ENCODE results near the gene CCL21.
A peak's percentile ranks its signal among the peaks of the same experiment; 100 is the strongest.

CCL21 gene

GRCh38 chr9:34715639-34716215 is 5.8 kb upstream of the CCL21 start:
- TF ChIP-seq, protein P1, sequence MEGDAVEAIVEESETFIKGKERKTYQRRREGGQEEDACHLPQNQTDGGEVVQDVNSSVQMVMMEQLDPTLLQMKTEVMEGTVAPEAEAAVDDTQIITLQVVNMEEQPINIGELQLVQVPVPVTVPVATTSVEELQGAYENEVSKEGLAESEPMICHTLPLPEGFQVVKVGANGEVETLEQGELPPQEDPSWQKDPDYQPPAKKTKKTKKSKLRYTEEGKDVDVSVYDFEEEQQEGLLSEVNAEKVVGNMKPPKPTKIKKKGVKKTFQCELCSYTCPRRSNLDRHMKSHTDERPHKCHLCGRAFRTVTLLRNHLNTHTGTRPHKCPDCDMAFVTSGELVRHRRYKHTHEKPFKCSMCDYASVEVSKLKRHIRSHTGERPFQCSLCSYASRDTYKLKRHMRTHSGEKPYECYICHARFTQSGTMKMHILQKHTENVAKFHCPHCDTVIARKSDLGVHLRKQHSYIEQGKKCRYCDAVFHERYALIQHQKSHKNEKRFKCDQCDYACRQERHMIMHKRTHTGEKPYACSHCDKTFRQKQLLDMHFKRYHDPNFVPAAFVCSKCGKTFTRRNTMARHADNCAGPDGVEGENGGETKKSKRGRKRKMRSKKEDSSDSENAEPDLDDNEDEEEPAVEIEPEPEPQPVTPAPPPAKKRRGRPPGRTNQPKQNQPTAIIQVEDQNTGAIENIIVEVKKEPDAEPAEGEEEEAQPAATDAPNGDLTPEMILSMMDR (IDR thresholded peaks at IDR 0.05), result no peak

GRCh38 chr9:34714007-34714406 is 4.1 kb upstream of the CCL21 start:
- TF ChIP-seq, protein P1 (IDR thresholded peaks at IDR 0.05), result no peak

DNA sequence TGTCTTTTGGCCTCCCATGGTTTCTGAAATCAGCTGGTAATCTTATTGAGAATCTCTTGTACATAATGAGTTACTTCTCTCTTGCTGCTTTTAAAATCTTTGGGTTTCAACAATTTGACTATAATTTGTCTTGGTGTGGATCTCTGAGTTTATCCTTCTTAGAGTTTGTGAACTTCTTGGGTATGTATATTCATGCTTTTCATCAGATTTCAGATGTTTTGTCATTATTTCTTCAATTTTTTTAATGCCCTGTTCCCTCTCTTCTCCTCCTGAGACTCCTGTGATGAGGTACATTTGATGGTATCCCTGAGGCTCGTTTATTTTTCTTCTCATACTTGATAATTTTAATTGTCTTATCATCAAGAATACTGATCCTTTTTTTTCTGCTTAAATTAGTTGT is 2.2 kb upstream of the CCL21 start:
- TF ChIP-seq, protein P1 (IDR thresholded peaks at IDR 0.05), result no peak

GRCh38 chr9:34709196-34709978 is 549 bp downstream of the CCL21 start:
- TF ChIP-seq, protein P1 (IDR thresholded peaks at IDR 0.05), result no peak

DNA sequence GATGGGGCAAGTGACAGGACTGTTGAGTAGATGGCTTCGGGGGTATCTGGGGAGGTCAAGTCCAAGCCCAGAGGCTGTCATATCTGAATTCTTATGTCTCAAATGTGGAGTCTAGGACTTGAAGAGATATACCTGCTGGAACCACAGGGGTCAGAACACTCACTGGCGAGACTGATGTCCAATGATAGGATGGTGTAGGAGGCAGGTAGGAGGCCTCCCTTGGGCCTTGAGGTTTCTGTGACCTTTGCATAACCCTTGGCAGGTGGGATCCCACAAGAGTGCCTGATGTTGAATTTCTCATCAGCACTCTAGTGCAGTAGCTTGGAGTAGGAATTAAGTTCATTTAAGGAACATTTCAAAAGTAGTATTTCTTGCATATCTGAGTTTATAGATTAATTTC is 2.8 kb downstream of the CCL21 start:
- TF ChIP-seq, protein P1 (IDR thresholded peaks at IDR 0.05), result no peak

DNA sequence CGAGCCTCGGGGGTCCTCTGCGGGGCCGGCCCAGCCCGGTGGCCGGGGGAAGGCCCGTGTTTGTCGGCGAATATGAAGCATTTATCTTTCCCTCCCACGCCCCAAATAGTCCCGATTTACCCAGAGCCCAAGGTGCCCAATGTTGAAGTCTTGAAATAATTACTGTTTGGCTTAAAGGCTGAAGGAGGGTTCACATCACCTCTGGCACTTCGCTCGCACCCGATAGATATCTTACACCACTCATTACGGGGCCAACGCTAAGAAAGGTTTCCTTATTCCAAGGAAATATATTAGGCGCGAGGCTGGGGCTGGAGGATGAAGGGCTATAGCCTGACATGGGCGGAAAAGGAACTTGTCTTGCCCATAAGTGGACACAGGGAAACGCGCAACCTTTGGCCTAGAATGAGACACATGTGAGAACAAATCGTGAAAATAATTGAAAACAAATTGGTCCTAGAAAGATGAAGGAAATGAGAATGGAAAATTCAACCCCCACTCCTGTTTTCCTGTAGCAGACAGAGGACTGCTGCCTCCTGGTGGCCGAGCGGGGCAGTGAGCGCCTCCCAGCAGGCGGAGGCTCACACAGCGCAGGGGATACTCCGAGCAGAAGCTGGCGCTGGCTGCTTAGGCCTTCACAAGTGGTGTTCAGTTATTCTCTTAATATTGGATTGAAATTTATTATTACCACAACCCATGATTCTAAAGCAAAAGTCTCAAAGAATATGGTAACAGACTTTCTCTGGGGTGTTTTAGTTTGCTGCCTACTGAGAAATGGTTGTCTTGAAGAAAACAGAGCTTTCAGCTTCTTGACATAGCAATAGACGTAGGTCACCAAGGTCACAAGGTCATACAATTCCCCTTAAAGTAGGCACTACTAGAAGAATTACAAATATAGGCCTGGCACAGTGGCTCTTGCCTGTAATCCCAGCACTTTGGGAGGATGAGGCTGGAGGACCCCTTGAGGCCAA is 7.9 kb downstream of the CCL21 start:
- TF ChIP-seq, protein P1 (IDR thresholded peaks at IDR 0.05), result peak; percentile 100

DNA sequence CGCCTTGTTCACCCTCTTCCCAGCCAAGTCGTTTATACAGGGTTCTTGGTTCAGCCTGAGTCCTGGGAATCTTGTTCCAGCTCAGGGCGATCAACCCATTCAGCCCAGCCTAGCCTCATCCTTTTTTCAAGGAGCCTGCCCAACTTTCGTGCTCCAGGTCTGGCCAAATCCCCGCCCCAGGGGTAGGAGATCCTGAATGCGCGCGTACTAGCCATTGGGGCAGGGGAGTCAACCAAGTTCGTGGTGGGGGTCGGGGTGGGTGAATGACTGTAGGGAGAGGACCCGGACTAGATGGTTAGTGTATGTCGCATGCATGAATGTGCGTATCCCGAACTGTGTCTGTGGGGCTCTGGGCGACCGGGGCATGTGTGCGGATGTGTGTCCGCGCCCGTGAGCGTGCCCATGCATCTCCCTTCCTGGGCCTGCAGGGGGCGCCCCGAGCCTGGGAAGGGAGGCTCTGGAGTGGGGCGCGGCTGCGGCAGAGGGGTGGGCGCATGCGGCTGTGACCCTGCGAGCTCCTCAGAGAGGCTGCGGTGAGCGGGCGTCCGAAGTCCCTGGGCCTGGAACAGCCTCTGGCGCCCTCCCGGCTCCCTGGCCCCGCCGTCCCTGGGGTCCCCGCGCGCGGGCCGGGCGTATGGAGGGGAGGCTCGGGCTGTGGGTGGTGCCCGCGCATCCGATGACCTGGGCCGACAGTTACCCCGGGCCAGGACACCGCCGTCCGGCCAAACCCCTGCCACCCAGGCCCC is 8.7 kb downstream of the CCL21 start:
- TF ChIP-seq, protein P1 (IDR thresholded peaks at IDR 0.05), result peak; percentile 96
